CD14-positive monocyte (primary cell): Measurements from ENCODE around the gene PCP2. TPM values are rescaled to one million over a fixed set of nuclear protein-coding genes. Genes with fewer than 3 reads are reported as not detected.
A peak's percentile ranks its signal among the peaks of the same experiment; 100 is the strongest.

Source experiments
- DNase-seq, 3 donors: peaks; one replicate each; pipeline ENCODE4 v3.0.0-alpha.2; 2011 to 2022
- H2AFZ ChIP-seq: 2 replicates; pipeline ENCODE4 v1.6.0; 2012; ENCODE audit warnings: mild to moderate bottlenecking, low read depth, low read length, inconsistent platforms; ENCODE audit not compliant: insufficient read depth, poor library complexity, severe bottlenecking
- H3K27ac ChIP-seq, 2 donors: 1 replicate in 1 of 2; 2 replicates in 1 of 2; pipeline ENCODE4 v1.5.1; 2012 to 2013; ENCODE audit warnings: low read length in 2 of 2, control low read depth in 1 of 2, inconsistent platforms in 1 of 2, low read depth in 1 of 2, mild to moderate bottlenecking in 1 of 2
- H3K27me3 ChIP-seq, 2 donors: one replicate each; pipeline versions ENCODE4 v1.6.0 to v1.6.1; 2011 to 2013; ENCODE audit warnings: low read length in 2 of 2; ENCODE audit not compliant: control insufficient read depth in 2 of 2, insufficient read depth in 2 of 2
- H3K36me3 ChIP-seq, 2 donors: replicated peaks in 1 of 2; 1 replicate in 1 of 2; 2 replicates in 1 of 2; pipeline versions ENCODE4 v1.5.1 to v1.6.1; 2012 to 2013; ENCODE audit warnings: low read length in 2 of 2, control low read depth in 1 of 2, inconsistent platforms in 1 of 2, mild to moderate bottlenecking in 1 of 2; ENCODE audit not compliant: insufficient read depth in 2 of 2, control insufficient read depth in 1 of 2
- H3K4me1 ChIP-seq, 2 donors: 1 replicate in 1 of 2; 2 replicates in 1 of 2; pipeline versions ENCODE4 v1.5.1 to v1.6.1; 2012 to 2013; ENCODE audit warnings: low read length in 2 of 2, control low read depth in 1 of 2, inconsistent platforms in 1 of 2, mild to moderate bottlenecking in 1 of 2, moderate library complexity in 1 of 2; ENCODE audit not compliant: insufficient read depth in 2 of 2, control insufficient read depth in 1 of 2
- H3K4me2 ChIP-seq: replicated peaks from 2 replicates; pipeline ENCODE3; 2012; ENCODE audit warnings: low read length, moderate library complexity, mild to moderate bottlenecking; ENCODE audit not compliant: poor library complexity, severe bottlenecking; ENCODE audit errors: extremely low read depth
- H3K4me3 ChIP-seq, 3 experiments: fragments of 200-600 bp in 1 of 3; sonication (generic) in 1 of 3; replicated peaks in 1 of 3; 1 replicate in 2 of 3; 2 replicates in 1 of 3; pipeline ENCODE4 v1.5.1; 2011 to 2013; ENCODE audit warnings: low read length in 3 of 3, mild to moderate bottlenecking in 3 of 3, control low read depth in 2 of 3, low read depth in 2 of 3, inconsistent platforms in 1 of 3, moderate library complexity in 1 of 3
- H3K79me2 ChIP-seq: 2 replicates; pipeline ENCODE4 v1.6.0; 2012; ENCODE audit warnings: mild to moderate bottlenecking, control low read depth, inconsistent platforms, low read length, moderate library complexity; ENCODE audit not compliant: insufficient read depth
- H3K9ac ChIP-seq: 2 replicates; pipeline ENCODE4 v1.6.0; 2017; ENCODE audit warnings: low read length, mild to moderate bottlenecking; ENCODE audit not compliant: insufficient read depth, poor library complexity, severe bottlenecking
- H3K9me3 ChIP-seq, 2 donors: replicated peaks in 1 of 2; 1 replicate in 1 of 2; 2 replicates in 1 of 2; pipeline versions ENCODE4 v1.5.1 to v1.6.1; 2012 to 2013; ENCODE audit warnings: low read length in 2 of 2, control low read depth in 1 of 2; ENCODE audit not compliant: control insufficient read depth in 1 of 2, insufficient read depth in 1 of 2
- H4K20me1 ChIP-seq: 2 replicates; pipeline ENCODE4 v1.6.0; 2012; ENCODE audit warnings: mild to moderate bottlenecking, low read length, control low read depth, moderate library complexity; ENCODE audit not compliant: insufficient read depth
- H3K27ac Mint-ChIP-seq, 7 donors: one replicate each; pipeline ENCODE4 v1.8.0; 2020; ENCODE audit warnings: mild to moderate bottlenecking in 7 of 7, mixed read lengths in 7 of 7, moderate library complexity in 6 of 7, inconsistent platforms in 2 of 7
- H3K27me3 Mint-ChIP-seq, 3 donors: one replicate each; pipeline ENCODE4 v1.8.0; 2021 to 2022; ENCODE audit warnings: low read depth in 3 of 3, mild to moderate bottlenecking in 3 of 3, mixed read lengths in 3 of 3, moderate library complexity in 3 of 3, inconsistent platforms in 1 of 3
- H3K36me3 Mint-ChIP-seq, 2 donors: one replicate each; pipeline ENCODE4 v1.8.0; 2020; ENCODE audit warnings: mixed read lengths in 2 of 2, inconsistent platforms in 1 of 2, mild to moderate bottlenecking in 1 of 2
- H3K4me1 Mint-ChIP-seq: one replicate; pipeline ENCODE4 v1.8.0; 2020; ENCODE audit warnings: mild to moderate bottlenecking, mixed read lengths
- H3K4me3 Mint-ChIP-seq, 2 donors: one replicate each; pipeline ENCODE4 v1.8.0; 2020; ENCODE audit warnings: mild to moderate bottlenecking in 2 of 2, mixed read lengths in 2 of 2, moderate library complexity in 1 of 2
- H3K9me3 Mint-ChIP-seq, 7 donors: one replicate each; pipeline ENCODE4 v1.8.0; 2020 to 2022; ENCODE audit warnings: mixed read lengths in 7 of 7, mild to moderate bottlenecking in 6 of 7, moderate library complexity in 6 of 7, inconsistent platforms in 2 of 7
- CTCF ChIP-seq: fragments of 200-600 bp; IDR thresholded peaks from one replicate; pipeline ENCODE4 v1.8.0; 2022; ENCODE audit warnings: antibody characterized with exemption, mild to moderate bottlenecking
- WGBS: methylation state at CpG from one replicate; pipeline ENCODE4 v1.1.5; 2013; ENCODE audit warnings: missing lambda C conversion rate; ENCODE audit not compliant: insufficient coverage; 5-methylcytosine and 5-hydroxymethylcytosine counted together
- intact Hi-C, 2 donors: fragments of 100-400 bp; cut with micrococcal nuclease; formaldehyde crosslinking; loops; one replicate each; pipeline versions ENCODE4 v1.15.0 to v1.15.1; 2023
- polyA plus RNA-seq, 3 donors: library from polyadenylated mRNA; depleted of rRNA in 1 of 3; unstranded in 2 of 3; stranded (reverse) in 1 of 3; fragments of 300-500 nt in 2 of 3; fragments of >200 nt in 1 of 3; fragmentation: Illumina TruSeq in 2 of 3; gene quantifications; 1 replicate in 2 of 3; 2 replicates in 1 of 3; pipeline ENCODE4 v1.2.3, GENCODE V29; 2012 to 2021

Gene PCP2
- polyA plus RNA-seq, 3 donors, result 1.8 TPM; not detected in 2

- no peaks in the 10 kb centered on the region for H3K36me3 ChIP-seq
- no peaks in the 10 kb centered on the region for H4K20me1 ChIP-seq
- peaks cover 0 to 8% of the 10 kb centered on the region in 2 donors for H3K9me3 ChIP-seq
- no peak for DNase-seq
- Mint-ChIP-seq H3K4me1 (no peaks in the 10 kb centered on the region), H3K36me3 (no peaks in the 10 kb centered on the region), H3K4me3 (no peak overlapping the region), H3K9me3 (peaks cover 0 to 8% (median 5%) of the 10 kb centered on the region in 7 donors), H3K27me3 (peaks cover 15 to 37% (median 33%) of the 10 kb centered on the region in 3 donors), H3K27ac (no peak overlapping the region)
- H3K27me3 ChIP-seq, result peaks cover 3 to 8% of the 10 kb centered on the region in 2 donors
- no peak overlapping the region for H2AFZ ChIP-seq
- no peak overlapping the region for H3K9ac ChIP-seq
- no peaks in the 10 kb centered on the region for H3K79me2 ChIP-seq
- TF ChIP-seq CTCF, result no peak
- intact Hi-C loops, result no loop called here
- no peak overlapping the region for H3K27ac ChIP-seq
- no peak overlapping the region for H3K4me3 ChIP-seq
- H3K4me1 ChIP-seq, result no peaks in the 10 kb centered on the region
- WGBS, result 98% methylated on average over 8 of the region's 11 CpGs
- no peak overlapping the region for H3K4me2 ChIP-seq
Observed at GRCh38 chr19:7602935-7603497, 30.5 kb downstream of the PCP2 start.

- Histone ChIP-seq H3K9ac (no peak overlapping the region), H3K9me3 (peaks cover 0 to 8% of the 10 kb centered on the region in 2 donors), H3K36me3 (no peaks in the 10 kb centered on the region), H3K4me2 (no peak overlapping the region), H4K20me1 (no peaks in the 10 kb centered on the region), H3K79me2 (no peaks in the 10 kb centered on the region), H2AFZ (no peak overlapping the region), H3K4me1 (no peaks in the 10 kb centered on the region), H3K27ac (no peak overlapping the region), H3K4me3 (no peak overlapping the region), H3K27me3 (peaks cover 10 to 14% of the 10 kb centered on the region in 2 donors)
- H3K27ac Mint-ChIP-seq, result peak overlapping the region in 1 of 7 donors; percentile 66
- peaks cover 22 to 43% (median 40%) of the 10 kb centered on the region in 3 donors for H3K27me3 Mint-ChIP-seq
- H3K4me1 Mint-ChIP-seq, result no peaks in the 10 kb centered on the region
- no peak for TF ChIP-seq CTCF
- H3K36me3 Mint-ChIP-seq, result no peaks in the 10 kb centered on the region
- no peak for DNase-seq
- no peak overlapping the region for H3K4me3 Mint-ChIP-seq
- 45% methylated on average over 14 of the region's 15 CpGs for WGBS
- H3K9me3 Mint-ChIP-seq, result peaks cover under 1 to 10% (median 6%) of the 10 kb centered on the region in 7 donors
- intact Hi-C loops, result no loop called here
Observed at GRCh38 chr19:7602240-7602934, 31.1 kb downstream of the PCP2 start.
